Fibroblast of lung (primary cell): Measurements from ENCODE around the gene IL6.
"Not testable (repeated sequence)": the region's sequence is repeated elsewhere in the genome, so short reads cannot be mapped to it uniquely, and the experiment has no call there.

ENCODE experiments used
- EZH2 ChIP-seq: IDR thresholded peaks from 2 replicates; pipeline ENCODE4 v1.5.1; 2012; ENCODE audit warnings: low read length, control low read depth, mild to moderate bottlenecking; ENCODE audit errors: missing control alignments
- TF ChIP-seq, protein P1 (sequence below), 2 donors: IDR thresholded peaks in 1 of 2; conservative IDR thresholded peaks in 1 of 2; 1 replicate in 1 of 2; 2 replicates in 1 of 2; pipeline ENCODE4 v1.5.1; 2011 to 2012; ENCODE audit warnings: low read length in 2 of 2, control low read depth in 1 of 2, inconsistent platforms in 1 of 2, low read depth in 1 of 2, mild to moderate bottlenecking in 1 of 2

- TF ChIP-seq, protein P1, sequence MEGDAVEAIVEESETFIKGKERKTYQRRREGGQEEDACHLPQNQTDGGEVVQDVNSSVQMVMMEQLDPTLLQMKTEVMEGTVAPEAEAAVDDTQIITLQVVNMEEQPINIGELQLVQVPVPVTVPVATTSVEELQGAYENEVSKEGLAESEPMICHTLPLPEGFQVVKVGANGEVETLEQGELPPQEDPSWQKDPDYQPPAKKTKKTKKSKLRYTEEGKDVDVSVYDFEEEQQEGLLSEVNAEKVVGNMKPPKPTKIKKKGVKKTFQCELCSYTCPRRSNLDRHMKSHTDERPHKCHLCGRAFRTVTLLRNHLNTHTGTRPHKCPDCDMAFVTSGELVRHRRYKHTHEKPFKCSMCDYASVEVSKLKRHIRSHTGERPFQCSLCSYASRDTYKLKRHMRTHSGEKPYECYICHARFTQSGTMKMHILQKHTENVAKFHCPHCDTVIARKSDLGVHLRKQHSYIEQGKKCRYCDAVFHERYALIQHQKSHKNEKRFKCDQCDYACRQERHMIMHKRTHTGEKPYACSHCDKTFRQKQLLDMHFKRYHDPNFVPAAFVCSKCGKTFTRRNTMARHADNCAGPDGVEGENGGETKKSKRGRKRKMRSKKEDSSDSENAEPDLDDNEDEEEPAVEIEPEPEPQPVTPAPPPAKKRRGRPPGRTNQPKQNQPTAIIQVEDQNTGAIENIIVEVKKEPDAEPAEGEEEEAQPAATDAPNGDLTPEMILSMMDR (conservative IDR thresholded peaks at IDR 0.05 in 1 of 2, IDR thresholded peaks at IDR 0.05 in 1 of 2; ENCODE audit: low read depth in 1 of 2, low read length in 2 of 2): not testable (repeated sequence)
- TF ChIP-seq EZH2: not testable (repeated sequence)
Observed at GRCh38 chr7:22707026-22707691, 19.8 kb upstream of the IL6 start.
